Neural crest cell (in vitro differentiated cells): ENCODE data around the gene PCDH9. TPM values are rescaled to one million over a fixed set of nuclear protein-coding genes. Genes with fewer than 3 reads are reported as not detected.

ENCODE experiments used
- DNase-seq: peaks from one replicate; pipeline ENCODE4 v3.0.0; 2021; ENCODE audit warnings: low read depth, mixed read lengths, low spot score
- H3K27ac Mint-ChIP-seq: one replicate; pipeline ENCODE4 v1.8.0; 2021; ENCODE audit warnings: mild to moderate bottlenecking, mixed read lengths; ENCODE audit not compliant: unreplicated experiment
- H3K27me3 Mint-ChIP-seq: 2 replicates; pipeline ENCODE4 v1.8.0; 2021; ENCODE audit warnings: low read depth, mild to moderate bottlenecking, mixed read lengths
- H3K36me3 Mint-ChIP-seq: 2 replicates; pipeline ENCODE4 v1.8.0; 2021; ENCODE audit warnings: low read depth, mild to moderate bottlenecking, mixed read lengths
- H3K4me1 Mint-ChIP-seq: 2 replicates; pipeline ENCODE4 v1.8.0; 2021; ENCODE audit warnings: mixed read lengths
- H3K4me3 Mint-ChIP-seq: one replicate; pipeline ENCODE4 v1.8.0; 2021; ENCODE audit warnings: mild to moderate bottlenecking, mixed read lengths
- H3K9me3 Mint-ChIP-seq: 2 replicates; pipeline ENCODE4 v1.8.0; 2021; ENCODE audit warnings: mixed read lengths
- CTCF ChIP-seq: fragments of 200-600 bp; sonication (generic); conservative IDR thresholded peaks from 2 replicates; pipeline ENCODE4 v1.5.0; 2021; ENCODE audit warnings: antibody characterized with exemption, mild to moderate bottlenecking
- total RNA-seq: library from RNA; stranded (reverse); gene quantifications from 2 replicates; pipeline ENCODE4 v1.2.1, GENCODE V29; 2021

PCDH9 gene
- total RNA-seq, 1 donor from 2014 or later: 6.3 TPM

- Mint-ChIP-seq H3K4me1 (peaks cover 7% of the 10 kb centered on the region), H3K27ac (no peak overlapping the region), H3K27me3 (no peaks in the 10 kb centered on the region), H3K9me3 (no peaks in the 10 kb centered on the region), H3K36me3 (no peaks in the 10 kb centered on the region), H3K4me3 (no peak overlapping the region)
- TF ChIP-seq CTCF: no peak
- no peak for DNase-seq
Measured at GRCh38 chr13:67184247-67184646, 45.9 kb downstream of the PCDH9 start.

GRCh38 chr13:67183151-67183550, 47.0 kb downstream of the PCDH9 start:
- H3K9me3 Mint-ChIP-seq: no peaks in the 10 kb centered on the region
- H3K4me3 Mint-ChIP-seq: no peak overlapping the region
- no peaks in the 10 kb centered on the region for H3K27me3 Mint-ChIP-seq
- DNase-seq: no peak
- peaks cover 7% of the 10 kb centered on the region for H3K4me1 Mint-ChIP-seq
- H3K36me3 Mint-ChIP-seq: no peaks in the 10 kb centered on the region
- H3K27ac Mint-ChIP-seq: no peak overlapping the region
- TF ChIP-seq CTCF: no peak

- no peaks in the 10 kb centered on the region for H3K27me3 Mint-ChIP-seq
- H3K4me1 Mint-ChIP-seq: no peaks in the 10 kb centered on the region
- no peaks in the 10 kb centered on the region for H3K36me3 Mint-ChIP-seq
- TF ChIP-seq CTCF: no peak
- no peak overlapping the region for H3K4me3 Mint-ChIP-seq
- no peak for DNase-seq
- H3K9me3 Mint-ChIP-seq: peaks cover 3% of the 10 kb centered on the region
- H3K27ac Mint-ChIP-seq: no peak overlapping the region
Measured at GRCh38 chr13:67175836-67176459, 54.2 kb downstream of the PCDH9 start.

- no peaks in the 10 kb centered on the region for H3K27me3 Mint-ChIP-seq
Measured at GRCh38 chr13:67168384-67168783, 61.8 kb downstream of the PCDH9 start.

GRCh38 chr13:67167420-67167819, 62.7 kb downstream of the PCDH9 start:
- Mint-ChIP-seq H3K27ac (no peak overlapping the region), H3K4me1 (no peaks in the 10 kb centered on the region), H3K27me3 (no peaks in the 10 kb centered on the region), H3K9me3 (no peaks in the 10 kb centered on the region), H3K4me3 (no peak overlapping the region), H3K36me3 (no peaks in the 10 kb centered on the region)
- no peak for TF ChIP-seq CTCF
- no peak for DNase-seq

More at GRCh38 chr13:67168384-67168783, 61.8 kb downstream of the PCDH9 start:
- no peaks in the 10 kb centered on the region for H3K9me3 Mint-ChIP-seq
- no peak overlapping the region for H3K27ac Mint-ChIP-seq
- no peaks in the 10 kb centered on the region for H3K36me3 Mint-ChIP-seq
- H3K4me3 Mint-ChIP-seq: no peak overlapping the region
- DNase-seq: no peak
- TF ChIP-seq CTCF: no peak
- no peaks in the 10 kb centered on the region for H3K4me1 Mint-ChIP-seq

- peaks cover 4% of the 10 kb centered on the region for H3K9me3 Mint-ChIP-seq
- peaks cover 1% of the 10 kb centered on the region for H3K4me1 Mint-ChIP-seq
- no peak overlapping the region for H3K27ac Mint-ChIP-seq
- no peaks in the 10 kb centered on the region for H3K27me3 Mint-ChIP-seq
- DNase-seq: no peak
- H3K36me3 Mint-ChIP-seq: no peaks in the 10 kb centered on the region
- H3K4me3 Mint-ChIP-seq: no peak overlapping the region
- TF ChIP-seq CTCF: no peak
Measured at GRCh38 chr13:67161176-67161575, 69.0 kb downstream of the PCDH9 start.
